HG03095 (cell line): ENCODE results near the gene SOCS7.
"Not testable (repeated sequence)": the region's sequence is repeated elsewhere in the genome, so short reads cannot be mapped to it uniquely, and the experiment has no call there.

ENCODE experiments used
- ATAC-seq: cut with Tn5 transposase; IDR thresholded peaks from one replicate; pipeline ENCODE4 v1.9.1; 2021; ENCODE audit warnings: moderate library complexity; ENCODE audit not compliant: unreplicated experiment

The SOCS7 gene

GRCh38 chr17:38435795-38436194 is 84.2 kb downstream of the SOCS7 start:
- ATAC-seq, result no peak

DNA sequence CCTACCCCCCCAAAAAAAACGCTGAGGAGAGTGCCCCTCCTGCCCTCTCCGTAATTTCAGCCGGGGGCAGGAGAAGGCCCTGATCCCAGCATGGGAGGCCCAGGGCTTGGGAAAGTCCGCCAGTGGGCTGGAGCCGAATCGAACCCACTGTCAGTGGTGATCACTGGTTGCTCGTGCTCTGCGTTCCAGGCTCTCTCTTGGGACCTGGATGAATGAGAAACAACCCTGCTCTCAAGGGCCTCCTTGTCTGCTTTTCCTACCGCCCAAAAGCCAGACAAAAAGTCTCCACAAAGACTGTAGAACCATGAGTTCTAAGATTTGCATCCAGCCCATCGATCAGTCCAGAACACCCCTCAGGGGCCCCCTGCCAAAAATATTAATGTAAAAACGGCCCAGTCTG is 84.7 kb downstream of the SOCS7 start:
- no peak for ATAC-seq

DNA sequence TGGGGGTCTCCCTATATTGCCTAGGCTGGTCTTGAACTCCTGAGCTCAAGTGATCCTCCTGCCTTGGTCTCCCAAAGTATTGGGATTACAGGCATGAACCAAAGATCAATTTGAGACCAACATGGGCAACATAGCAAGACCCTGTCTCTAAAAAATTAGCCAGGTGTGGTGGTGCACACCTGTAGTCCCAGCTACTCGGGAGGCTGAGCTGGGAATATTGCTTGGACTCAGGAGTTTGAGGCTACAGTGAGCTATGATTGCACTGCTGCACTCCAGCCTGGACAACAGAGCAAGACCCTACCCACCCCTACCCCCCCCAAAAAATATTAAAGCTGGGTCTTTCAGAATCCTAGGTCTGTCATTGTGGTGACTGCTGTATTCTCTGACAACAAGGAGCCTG is 85.7 kb downstream of the SOCS7 start:
- ATAC-seq, result not testable (repeated sequence)

GRCh38 chr17:38439436-38439835 is 87.8 kb downstream of the SOCS7 start:
- ATAC-seq, result no peak

DNA sequence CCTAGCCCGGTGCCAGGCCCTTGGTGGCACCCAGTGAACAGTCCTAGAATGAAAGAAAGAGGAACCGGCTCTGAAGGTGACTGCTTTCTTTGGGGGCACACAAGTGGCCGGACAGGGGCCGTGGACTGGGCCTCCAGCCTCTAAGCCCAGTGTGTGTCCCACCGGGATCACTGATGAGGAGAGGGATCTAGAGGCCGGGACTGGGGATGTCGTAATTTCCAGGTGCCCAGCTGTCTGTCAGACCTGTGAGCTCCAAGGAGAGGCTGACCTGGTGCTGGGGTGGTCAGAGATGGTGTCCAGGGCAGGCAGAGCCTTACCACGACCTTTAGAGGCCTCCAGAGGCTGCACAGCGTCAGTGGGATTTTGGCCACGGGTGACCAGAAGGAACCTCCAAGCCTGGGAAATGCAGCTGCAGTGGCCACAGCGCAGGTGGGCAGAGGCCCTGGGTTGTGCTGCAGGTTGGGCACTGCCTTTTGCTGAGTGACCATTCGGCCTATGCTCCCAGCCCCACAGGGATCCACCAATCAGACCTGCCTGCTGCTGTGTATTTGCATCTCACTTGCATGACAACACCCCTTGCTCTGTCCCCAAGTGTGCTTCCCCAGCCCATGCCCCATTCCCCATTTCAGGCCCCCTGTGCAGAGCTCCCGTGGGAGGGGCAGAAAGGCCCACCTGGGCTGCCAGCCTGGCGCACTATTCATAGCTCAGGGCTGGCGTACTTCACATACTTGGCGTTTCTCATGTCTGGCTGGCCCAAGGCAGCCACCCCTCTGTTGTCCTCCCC is 89.2 kb downstream of the SOCS7 start:
- ATAC-seq, result no peak

DNA sequence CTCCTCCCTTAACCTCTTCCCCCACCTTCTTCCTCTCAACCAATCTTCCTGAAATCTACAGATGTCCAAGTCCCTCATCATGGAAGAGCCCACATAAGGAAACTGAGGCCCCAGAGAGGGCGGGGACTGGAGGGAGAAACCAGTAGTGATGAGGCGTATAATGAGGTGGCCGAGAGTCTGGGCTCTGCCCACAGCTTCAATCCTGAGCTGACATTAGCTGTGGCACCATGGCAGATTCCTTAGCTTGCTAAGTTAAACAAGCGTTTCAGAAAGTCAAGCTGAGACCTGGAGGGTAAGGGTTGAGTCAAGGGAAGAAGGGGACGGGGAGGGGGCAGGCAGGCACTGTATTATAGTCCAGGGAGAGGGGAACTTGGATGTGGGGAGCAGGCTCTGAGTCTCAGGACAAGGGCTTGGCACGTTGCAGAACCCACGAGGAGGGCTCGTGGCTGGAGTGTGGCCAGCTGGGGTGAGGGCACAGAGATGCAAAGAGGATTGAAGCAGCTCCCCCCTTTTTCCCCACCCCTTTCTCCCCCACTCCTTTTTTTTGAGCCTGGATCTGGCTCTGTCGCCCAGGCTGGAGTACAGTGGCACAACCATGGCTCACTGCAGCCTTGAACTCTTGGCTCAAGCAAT is 89.9 kb downstream of the SOCS7 start:
- no peak for ATAC-seq

DNA sequence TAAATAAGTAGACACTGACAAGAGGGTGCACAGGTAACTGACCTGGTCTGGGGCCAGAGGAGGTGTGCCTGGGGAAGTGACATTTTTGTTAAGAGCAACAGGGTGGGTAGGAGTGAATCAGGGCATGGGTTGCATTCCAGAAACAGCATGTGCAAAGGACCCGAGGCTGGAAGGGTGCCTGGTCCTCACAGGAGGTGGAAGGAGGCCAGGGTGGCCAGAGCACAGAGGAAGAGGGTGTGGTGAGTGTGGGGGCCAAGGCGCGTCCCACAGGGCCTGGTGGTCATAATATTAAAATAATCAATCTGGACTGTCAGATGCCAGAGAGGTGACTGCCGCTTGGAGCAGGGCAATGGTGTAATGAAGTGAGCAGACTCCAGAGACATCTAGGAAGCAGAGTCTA is 90.9 kb downstream of the SOCS7 start:
- ATAC-seq, result no peak

GRCh38 chr17:38443356-38444031 is 91.8 kb downstream of the SOCS7 start:
- ATAC-seq, result no peak

DNA sequence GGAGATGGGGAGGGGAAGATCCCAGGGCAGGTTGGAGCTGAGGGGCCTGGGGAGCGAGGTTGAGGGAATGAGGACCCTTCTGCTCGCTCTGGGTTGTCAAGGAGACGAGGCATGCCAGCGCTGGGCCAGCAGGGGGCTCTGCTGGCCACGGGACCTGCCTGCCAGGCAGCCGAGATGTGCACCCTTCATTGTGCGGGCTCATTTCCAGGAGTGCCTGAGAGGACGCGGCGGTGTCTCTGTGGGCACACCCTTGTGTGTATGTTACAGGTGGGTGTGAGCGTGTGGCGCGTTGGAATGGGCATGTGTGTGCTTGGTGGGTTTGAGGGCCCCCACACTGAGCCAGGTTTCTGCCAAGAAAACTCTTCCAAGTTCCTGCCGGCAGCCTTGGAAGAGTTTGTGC is 92.5 kb downstream of the SOCS7 start:
- ATAC-seq, result no peak

DNA sequence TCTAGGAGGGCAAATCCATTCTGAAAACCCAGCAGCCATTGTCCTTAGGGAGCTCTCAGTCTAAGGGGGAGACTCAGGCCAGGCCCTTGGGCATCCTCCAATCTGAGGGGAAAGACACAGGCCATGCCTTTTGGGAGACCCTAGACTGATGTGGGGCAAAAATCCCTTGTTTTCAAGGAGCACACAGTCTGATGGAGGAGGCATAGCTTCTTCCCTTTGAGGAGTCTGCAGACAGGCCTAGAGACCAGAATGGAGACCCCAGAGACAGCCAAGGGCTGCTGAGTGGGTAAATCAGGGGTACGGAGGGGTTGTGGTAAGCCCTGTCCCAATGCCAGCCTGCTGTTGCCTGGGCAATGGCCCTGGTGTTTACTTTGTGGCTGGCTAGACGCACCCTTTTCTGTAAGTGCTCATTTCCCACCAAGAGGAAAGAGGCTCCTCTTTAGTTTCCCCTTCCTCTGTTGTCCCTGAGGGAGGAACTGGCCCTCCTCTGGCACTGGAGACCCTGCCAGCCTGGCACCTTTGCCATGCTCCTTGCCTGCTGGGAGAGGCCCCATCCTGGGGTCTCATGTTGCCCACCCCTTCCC is 96.0 kb downstream of the SOCS7 start:
- no peak for ATAC-seq

GRCh38 chr17:38448208-38448771 is 96.6 kb downstream of the SOCS7 start:
- ATAC-seq, result no peak

- no peak for ATAC-seq
Measured at GRCh38 chr17:38449364-38449763, 97.7 kb downstream of the SOCS7 start.

DNA sequence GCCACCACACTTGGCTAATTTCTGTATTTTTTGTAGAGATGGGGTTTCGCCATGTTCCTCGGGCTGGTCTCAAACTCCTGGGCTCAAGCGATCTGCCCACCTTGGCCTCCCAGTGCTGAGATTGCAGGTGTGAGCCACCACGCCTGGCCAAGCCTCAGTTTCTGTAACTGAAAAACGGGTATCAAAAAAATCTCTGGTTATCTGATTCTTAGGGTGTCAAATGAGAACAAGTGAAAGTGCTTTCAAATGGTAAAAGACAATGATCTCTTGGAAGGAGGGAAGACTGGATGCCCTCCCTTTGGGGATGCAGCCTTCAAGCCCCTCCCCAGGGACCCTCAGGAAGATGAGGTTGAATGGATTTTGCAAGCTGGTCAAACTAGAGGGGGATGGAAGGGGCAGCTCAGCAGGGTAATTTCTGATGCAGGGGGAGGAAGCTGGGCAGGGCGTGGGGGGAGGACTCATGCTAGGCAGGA is 98.9 kb downstream of the SOCS7 start:
- ATAC-seq, result no peak

- no peak for ATAC-seq
Measured at GRCh38 chr17:38451030-38451839, 99.6 kb downstream of the SOCS7 start.

DNA sequence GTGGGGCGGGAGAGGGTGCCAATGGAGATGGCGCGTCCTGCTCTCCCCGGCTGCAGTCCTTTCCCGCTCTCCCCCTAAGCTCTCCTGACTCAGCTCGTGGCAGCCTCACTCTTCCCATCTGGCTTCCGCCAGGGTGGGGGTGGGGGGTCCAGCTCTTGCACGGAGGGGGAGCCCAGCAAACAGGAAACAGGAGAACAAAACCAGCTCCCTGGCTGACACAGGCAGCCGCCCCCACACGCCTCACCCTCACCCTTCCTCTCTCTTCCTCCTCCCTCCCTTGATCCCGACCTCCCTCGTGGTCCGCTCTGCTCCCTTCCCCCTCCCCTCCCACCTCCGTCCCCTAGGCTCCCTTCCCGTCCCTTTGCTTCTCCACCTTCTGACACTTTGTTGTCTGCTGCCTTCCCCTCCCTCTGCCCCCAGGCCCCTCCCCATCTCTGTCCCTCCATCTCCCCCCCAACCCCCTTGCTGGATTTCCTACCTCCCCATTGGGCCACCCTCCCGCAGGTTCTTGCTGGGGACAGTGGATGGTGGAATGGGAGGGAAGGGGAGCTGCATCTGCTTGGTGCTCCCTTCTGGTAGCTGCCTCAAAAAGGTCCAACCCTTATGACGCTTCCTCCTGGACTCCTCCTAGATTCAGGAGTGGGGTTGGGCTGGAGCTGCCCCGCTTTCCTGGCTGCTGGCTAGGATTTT is 100.3 kb downstream of the SOCS7 start:
- ATAC-seq, result no peak

- no peak for ATAC-seq
Measured at GRCh38 chr17:38452719-38453118, 101.1 kb downstream of the SOCS7 start.

- ATAC-seq, result no peak
Measured at GRCh38 chr17:38453951-38454421, 102.3 kb downstream of the SOCS7 start.

GRCh38 chr17:38454532-38454931 is 102.9 kb downstream of the SOCS7 start:
- no peak for ATAC-seq
